Brain microvascular endothelial cell (primary cell): ENCODE data around the gene PTN.
"Not testable (repeated sequence)": the region's sequence is repeated elsewhere in the genome, so short reads cannot be mapped to it uniquely, and the experiment has no call there.

Source experiments
- DNase-seq: peaks from one replicate; pipeline ENCODE4 v3.0.0-alpha.2; 2020
- H3K27ac ChIP-seq: fragments of 250-450 bp; sonication (Bioruptor Pico); 2 replicates; pipeline ENCODE4 v1.5.1; 2020; ENCODE audit warnings: mild to moderate bottlenecking, moderate library complexity
- H3K27me3 ChIP-seq: fragments of 250-450 bp; sonication (Bioruptor Pico); replicated peaks from 2 replicates; pipeline ENCODE4 v1.5.1; 2020; ENCODE audit warnings: mild to moderate bottlenecking
- H3K36me3 ChIP-seq: fragments of 250-450 bp; sonication (Bioruptor Pico); replicated peaks from 2 replicates; pipeline ENCODE4 v1.5.1; 2020; ENCODE audit warnings: mild to moderate bottlenecking
- H3K4me3 ChIP-seq: 2 replicates; pipeline ENCODE4 v1.5.1; 2011; ENCODE audit warnings: low read depth, mild to moderate bottlenecking, control low read depth, low read length, moderate library complexity
- CTCF ChIP-seq: IDR thresholded peaks from 2 replicates; pipeline ENCODE4 v1.5.1; 2011; ENCODE audit warnings: low read depth, mild to moderate bottlenecking, moderate library complexity, low read length, control low read depth, inconsistent platforms; ENCODE audit errors: missing control alignments
- in situ Hi-C: cut with HindIII; loops from 2 replicates; pipeline ENCODE4 v1.10.0; 2017; ENCODE audit warnings: low sequenced_read_pairs, low pct_ligation_motif_present

Gene PTN

DNA sequence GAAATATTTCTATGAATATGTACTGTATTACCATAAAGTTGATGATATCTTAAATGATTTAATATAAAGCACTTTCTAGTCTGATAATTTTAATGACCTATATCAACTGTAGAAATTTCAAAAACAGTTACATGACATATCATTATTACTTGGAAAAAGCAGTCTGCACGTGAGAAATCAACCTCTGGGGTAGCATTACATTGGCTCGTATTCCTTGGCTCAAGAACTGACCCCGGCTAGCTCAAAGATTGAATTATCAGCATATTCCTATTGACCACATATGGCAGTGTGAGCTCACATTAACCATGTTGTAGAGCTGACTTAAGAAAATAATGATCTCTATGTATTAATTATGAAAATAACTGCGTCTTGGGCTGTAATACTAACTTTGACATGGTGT lies 139.3 kb downstream of the PTN start:
- H3K27me3 ChIP-seq, result no peaks in the 10 kb centered on the region
- no peak overlapping the region for H3K27ac ChIP-seq
- in situ Hi-C loops, result no loop called here
- H3K36me3 ChIP-seq, result no peaks in the 10 kb centered on the region
- no peak for TF ChIP-seq CTCF
- DNase-seq, result no peak
- no peak overlapping the region for H3K4me3 ChIP-seq

DNA sequence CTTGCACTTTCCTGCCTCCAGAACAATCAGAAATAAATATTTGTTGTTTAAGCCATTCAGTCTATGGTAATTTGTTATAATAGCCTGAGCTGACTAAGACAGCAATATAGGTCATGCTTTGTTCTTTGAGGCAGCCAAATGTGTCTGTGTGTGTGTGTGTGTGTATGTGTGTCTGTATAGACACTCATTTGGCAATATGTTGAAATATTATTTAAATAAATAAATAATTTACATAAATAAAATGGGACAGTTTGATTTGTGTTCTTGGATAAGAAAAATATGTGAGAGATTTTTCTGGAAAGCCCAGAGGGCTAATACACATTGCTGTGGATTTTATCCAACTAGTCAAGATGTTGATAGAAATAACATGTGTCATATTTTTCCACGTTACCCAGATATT lies 140.2 kb downstream of the PTN start:
- in situ Hi-C loops, result no loop called here

DNA sequence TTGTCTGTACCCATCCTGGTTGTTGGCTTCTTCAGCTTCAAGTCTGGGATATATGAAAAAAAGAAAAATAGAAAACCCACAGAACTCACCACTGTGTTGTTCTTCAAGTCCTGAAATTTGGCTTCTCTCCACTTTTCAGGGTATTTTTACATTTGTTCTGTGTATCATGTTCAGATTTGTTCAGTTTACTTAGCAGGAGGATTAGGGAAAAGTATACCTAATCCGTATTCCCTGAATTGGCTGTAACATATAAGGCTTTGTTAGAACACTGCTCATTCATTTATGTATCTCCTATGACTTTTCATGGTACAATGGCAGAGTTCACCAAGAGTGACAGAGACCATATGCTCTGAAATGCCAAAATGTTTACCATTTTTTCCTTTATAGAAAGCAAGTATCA lies 146.9 kb downstream of the PTN start:
- H3K27ac ChIP-seq, result no peak overlapping the region
- TF ChIP-seq CTCF, result no peak
- no peak for DNase-seq
- no peaks in the 10 kb centered on the region for H3K36me3 ChIP-seq
- no peak overlapping the region for H3K4me3 ChIP-seq
- in situ Hi-C loops, result no loop called here
- no peaks in the 10 kb centered on the region for H3K27me3 ChIP-seq

More for the DNA sequence above, 140.2 kb downstream of the PTN start:
- no peak overlapping the region for H3K27ac ChIP-seq
- H3K4me3 ChIP-seq, result no peak overlapping the region
- DNase-seq, result no peak
- TF ChIP-seq CTCF, result no peak
- no peaks in the 10 kb centered on the region for H3K27me3 ChIP-seq
- no peaks in the 10 kb centered on the region for H3K36me3 ChIP-seq

DNA sequence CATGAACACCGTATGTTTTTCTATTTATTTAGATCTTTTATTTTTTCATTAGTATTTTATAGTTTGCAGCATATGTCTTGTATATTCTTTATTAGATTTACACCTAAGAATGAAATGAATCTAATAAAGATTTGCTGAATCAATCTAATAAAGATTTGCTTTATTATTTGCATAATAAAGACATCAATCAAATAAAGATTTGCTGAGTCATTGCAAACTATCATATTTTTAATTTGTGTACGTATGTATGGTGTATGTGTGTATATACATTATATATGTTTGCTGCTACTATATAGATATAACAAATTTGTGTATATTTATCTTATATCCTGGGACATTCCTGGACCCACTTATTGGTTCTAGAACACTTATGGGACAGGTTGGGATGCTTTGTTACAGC lies 147.5 kb downstream of the PTN start:
- H3K27ac ChIP-seq, result no peak overlapping the region
- H3K36me3 ChIP-seq, result no peaks in the 10 kb centered on the region
- in situ Hi-C loops, result no loop called here
- no peak for DNase-seq
- H3K27me3 ChIP-seq, result no peaks in the 10 kb centered on the region
- TF ChIP-seq CTCF, result no peak
- no peak overlapping the region for H3K4me3 ChIP-seq

- H3K27me3 ChIP-seq, H3K27ac ChIP-seq, in situ Hi-C loops, DNase-seq, H3K4me3 ChIP-seq, H3K36me3 ChIP-seq: not testable (repeated sequence)
Measured at GRCh38 chr7:137181619-137182018, 161.9 kb downstream of the PTN start.
